Measurements from ENCODE around the gene RTEL1. TPM values are rescaled to one million over a fixed set of nuclear protein-coding genes. Genes with fewer than 3 reads are reported as not detected.

The RTEL1 gene
- total and polyA plus RNA-seq, 2 experiments from 2014 or later = 14.0 to 18.2 TPM

GRCh38 chr20:63706852-63707557, 48.9 kb downstream of the RTEL1 start:
- Histone ChIP-seq H2AFZ (peak overlapping the region; percentile 77), H3K4me1 (ENCODE audit: insufficient read depth) (peaks cover 13% of the 10 kb centered on the region), H3K9me3 (ENCODE audit: low read depth) (no peaks in the 10 kb centered on the region), H3K4me2 (peak overlapping the region; percentile 98), H3K79me2 (peaks cover 60% of the 10 kb centered on the region), H4K20me1 (ENCODE audit: insufficient read depth, poor library complexity, severe bottlenecking) (peaks cover 3% of the 10 kb centered on the region), H3K27me3 (no peaks in the 10 kb centered on the region), H3K36me3 (replicated peaks; ENCODE audit: insufficient read depth, low read depth) (no peaks in the 10 kb centered on the region), H3K27ac (peak overlapping the region; percentile 91), H3K4me3 (peak overlapping the region; percentile 72), H3K9me2 (replicated peaks; ENCODE audit: insufficient read depth) (no peaks in the 10 kb centered on the region)
- 8% methylated on average over 48 of the region's 56 CpGs for WGBS (ENCODE audit: low lambda C conversion rate, missing lambda C conversion rate)
- DNase-seq (ENCODE audit: low spot score) = peak; percentile 72
- TF ChIP-seq CTCF (IDR thresholded peaks at IDR 0.05; ENCODE audit: poor library complexity) (peak; percentile 47), EZH2 (IDR thresholded peaks at IDR 0.05; ENCODE audit: borderline replicate concordance) (no peak)

GRCh38 chr20:63707558-63708300, 49.6 kb downstream of the RTEL1 start, which contains the start of the genes ARFRP1 and ZGPAT:
TSS of gene ARFRP1 (minus strand) at chr20:63707976. CDS start at chr20:63707091, 885 bp downstream.
TSS of gene ZGPAT (plus strand) at chr20:63708039. CDS start at chr20:63708581, 542 bp downstream.
- H4K20me1 ChIP-seq (ENCODE audit: insufficient read depth, poor library complexity, severe bottlenecking) = peaks cover 3% of the 10 kb centered on the region
- H3K79me2 ChIP-seq = peaks cover 67% of the 10 kb centered on the region
- H3K36me3 ChIP-seq (replicated peaks; ENCODE audit: insufficient read depth, low read depth) = no peaks in the 10 kb centered on the region
- DNase-seq (ENCODE audit: low spot score) = peak; percentile 95
- H3K27ac ChIP-seq = peak within 1 kb of the TSS; percentile 91
- H2AFZ ChIP-seq = peak within 1 kb of the TSS; percentile 77
- WGBS (ENCODE audit: low lambda C conversion rate, missing lambda C conversion rate) = 2% methylated on average over 64 of the region's 98 CpGs
- H3K4me3 ChIP-seq = peak within 1 kb of the TSS; percentile 72
- TF ChIP-seq EZH2 (IDR thresholded peaks at IDR 0.05; ENCODE audit: borderline replicate concordance) (no peak), EZH2phosphoT487 (IDR thresholded peaks at IDR 0.05; ENCODE audit: low read depth, severe bottlenecking, unreplicated experiment) (no peak), CTCF (IDR thresholded peaks at IDR 0.05; ENCODE audit: poor library complexity) (no peak)
- peak within 1 kb of the TSS; percentile 98 for H3K4me2 ChIP-seq
- peaks cover 13% of the 10 kb centered on the region for H3K4me1 ChIP-seq (ENCODE audit: insufficient read depth)
- H3K9me3 ChIP-seq (ENCODE audit: low read depth) = no peaks in the 10 kb centered on the region
- H3K27me3 ChIP-seq = no peaks in the 10 kb centered on the region
- no peaks in the 10 kb centered on the region for H3K9me2 ChIP-seq (replicated peaks; ENCODE audit: insufficient read depth)

- H3K79me2 ChIP-seq = peaks cover 75% of the 10 kb centered on the region
- peak; percentile 47 for DNase-seq (ENCODE audit: low spot score)
Measured at GRCh38 chr20:63708301-63709148, 50.4 kb downstream of the RTEL1 start.

More at GRCh38 chr20:63708301-63709148, 50.4 kb downstream of the RTEL1 start:
- Histone ChIP-seq H3K27me3 (no peaks in the 10 kb centered on the region), H2AFZ (peak overlapping the region; percentile 13), H4K20me1 (ENCODE audit: insufficient read depth, poor library complexity, severe bottlenecking) (peaks cover 3% of the 10 kb centered on the region), H3K4me3 (peak overlapping the region; percentile 72), H3K9me3 (ENCODE audit: low read depth) (no peaks in the 10 kb centered on the region), H3K4me2 (peak overlapping the region; percentile 94), H3K36me3 (replicated peaks; ENCODE audit: insufficient read depth, low read depth) (no peaks in the 10 kb centered on the region), H3K9me2 (replicated peaks; ENCODE audit: insufficient read depth) (no peaks in the 10 kb centered on the region), H3K27ac (peak overlapping the region; percentile 91), H3K4me1 (ENCODE audit: insufficient read depth) (peaks cover 13% of the 10 kb centered on the region)
- TF ChIP-seq CTCF (IDR thresholded peaks at IDR 0.05; ENCODE audit: poor library complexity) (no peak), EZH2 (IDR thresholded peaks at IDR 0.05; ENCODE audit: borderline replicate concordance) (no peak), EZH2phosphoT487 (IDR thresholded peaks at IDR 0.05; ENCODE audit: low read depth, severe bottlenecking, unreplicated experiment) (no peak)
- 45% methylated on average over 43 of the region's 67 CpGs for WGBS (ENCODE audit: low lambda C conversion rate, missing lambda C conversion rate)
